Measurements from ENCODE around the gene RGS3.
"Not testable (repeated sequence)": the region's sequence is repeated elsewhere in the genome, so short reads cannot be mapped to it uniquely, and the experiment has no call there.

The RGS3 gene

DNA sequence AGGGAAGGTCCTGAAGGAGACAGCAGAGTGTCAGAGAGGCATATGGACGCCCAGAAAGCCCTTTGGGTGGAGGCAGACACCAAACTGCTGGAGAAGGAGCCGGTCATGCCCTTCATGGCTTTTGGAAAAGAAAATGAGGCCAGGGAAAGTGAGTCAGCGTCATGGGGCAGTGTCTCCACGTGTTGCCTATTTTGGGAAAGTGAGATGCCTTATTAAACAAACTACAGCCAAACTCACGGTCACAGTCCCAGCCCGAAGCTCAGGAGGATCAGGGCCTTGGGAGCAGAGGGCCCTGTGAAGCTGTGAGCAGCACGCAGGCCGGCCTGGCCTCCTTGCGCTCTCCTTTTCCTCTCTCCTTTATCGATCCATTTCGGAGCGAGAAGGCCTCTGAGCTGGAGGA lies 25.0 kb downstream of the RGS3 start:
- DNase-seq (ENCODE audit: low spot score) = no peak

DNA sequence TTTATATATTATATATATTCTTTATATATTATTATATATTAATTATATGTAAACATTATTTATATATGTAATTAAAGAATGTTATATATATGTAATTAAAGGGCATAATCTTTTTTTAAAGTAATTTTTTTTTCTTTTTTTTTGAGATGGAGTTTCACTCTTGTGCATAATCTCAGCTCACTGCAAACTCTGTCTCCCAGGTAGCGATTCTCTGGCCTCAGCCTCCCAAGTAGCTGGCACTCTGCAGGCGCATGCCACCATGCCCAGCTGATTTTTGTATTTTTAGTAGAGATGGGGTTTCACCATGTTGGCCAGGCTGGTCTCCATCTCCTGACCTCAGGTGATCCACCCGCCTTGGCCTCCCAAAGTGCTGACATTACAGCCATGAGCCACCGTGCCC lies 27.6 kb downstream of the RGS3 start:
- not testable (repeated sequence) for DNase-seq (ENCODE audit: low spot score)

DNA sequence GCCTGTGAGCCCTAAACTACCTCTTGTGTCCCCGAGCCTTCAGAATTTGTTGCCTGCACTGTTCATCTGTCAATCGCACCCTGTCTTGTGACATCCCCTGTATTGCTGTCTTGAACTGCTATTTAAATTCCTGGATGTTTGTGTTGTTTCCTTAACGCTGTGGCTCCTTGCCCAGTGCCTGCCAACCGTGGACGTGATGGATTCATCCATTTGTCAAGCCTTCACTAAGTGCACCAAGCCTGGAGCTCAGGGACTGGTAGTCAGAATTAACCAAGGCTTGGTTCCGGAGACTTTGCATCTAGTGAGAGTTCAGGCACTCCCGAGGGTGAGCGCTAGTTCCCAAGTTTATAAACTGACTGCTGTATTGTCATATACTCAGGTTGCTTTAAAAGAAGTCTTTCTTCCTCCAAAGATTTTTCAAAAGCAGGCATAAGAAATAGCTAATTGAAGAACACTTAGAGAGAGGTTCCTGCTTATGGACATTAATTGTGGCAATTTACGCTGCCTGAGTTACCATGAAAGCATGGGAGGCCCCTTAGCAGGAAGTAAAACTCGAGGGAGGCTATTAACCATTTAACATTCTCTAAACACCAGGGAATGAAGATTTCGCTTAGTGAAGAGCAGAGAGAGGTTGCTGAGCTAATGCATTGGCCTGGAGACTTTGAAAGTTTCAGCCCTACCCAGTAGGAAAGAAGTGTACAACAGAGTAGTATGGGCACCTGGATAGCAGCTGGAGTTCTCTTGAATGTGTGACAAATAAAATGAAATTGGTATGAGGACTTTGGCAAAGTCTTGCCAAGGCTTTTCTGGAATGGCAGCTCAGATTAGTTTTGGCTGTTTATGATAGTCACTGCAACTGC lies 29.0 kb downstream of the RGS3 start:
- no peak for DNase-seq (ENCODE audit: low spot score)

GRCh38 chr9:113493203-113493520 lies 29.6 kb downstream of the RGS3 start:
- DNase-seq (ENCODE audit: low spot score) = no peak

GRCh38 chr9:113495526-113495925 lies 32.0 kb downstream of the RGS3 start:
- no peak for DNase-seq (ENCODE audit: low spot score)

- DNase-seq (ENCODE audit: low spot score) = no peak
Observed at GRCh38 chr9:113497051-113497450, 33.5 kb downstream of the RGS3 start.

DNA sequence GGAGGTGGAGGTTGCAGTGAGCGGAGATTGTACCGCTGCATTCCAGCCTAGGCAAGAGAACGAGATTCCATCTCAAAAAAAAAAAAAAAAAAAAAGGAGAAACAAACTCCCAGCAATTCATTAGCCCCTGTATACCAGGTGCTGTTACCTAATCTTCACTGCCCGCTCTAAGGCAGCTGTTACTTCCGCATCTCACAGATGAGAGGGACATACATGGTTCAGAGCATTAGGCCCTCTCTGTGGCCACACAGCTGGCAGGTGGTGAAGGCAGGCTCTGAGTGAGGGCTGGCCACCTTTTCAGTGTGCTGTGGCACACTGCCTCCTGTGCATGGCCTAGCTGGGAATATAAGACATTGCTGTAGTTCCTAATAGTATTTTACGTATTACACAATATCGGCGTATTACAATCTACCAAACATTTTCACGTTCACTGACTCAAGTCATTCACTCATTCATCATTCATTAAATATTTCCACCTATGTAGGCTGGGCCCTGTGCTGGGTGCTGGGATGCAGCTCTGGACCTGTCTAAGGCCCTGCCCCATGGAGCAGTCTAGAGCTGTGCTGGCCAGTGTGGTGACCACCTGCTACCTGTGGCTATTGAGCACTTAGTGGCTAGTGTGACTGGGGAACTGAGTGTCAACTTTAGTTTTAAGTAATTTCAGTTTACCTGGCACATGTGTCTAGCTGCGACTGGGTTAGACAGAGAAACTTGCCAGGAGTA lies 35.8 kb downstream of the RGS3 start:
- no peak for DNase-seq (ENCODE audit: low spot score)

GRCh38 chr9:113499876-113500497 lies 36.5 kb downstream of the RGS3 start:
- no peak for DNase-seq (ENCODE audit: low spot score)

- DNase-seq (ENCODE audit: low spot score) = no peak
Observed at GRCh38 chr9:113501129-113501686, 37.7 kb downstream of the RGS3 start.

DNA sequence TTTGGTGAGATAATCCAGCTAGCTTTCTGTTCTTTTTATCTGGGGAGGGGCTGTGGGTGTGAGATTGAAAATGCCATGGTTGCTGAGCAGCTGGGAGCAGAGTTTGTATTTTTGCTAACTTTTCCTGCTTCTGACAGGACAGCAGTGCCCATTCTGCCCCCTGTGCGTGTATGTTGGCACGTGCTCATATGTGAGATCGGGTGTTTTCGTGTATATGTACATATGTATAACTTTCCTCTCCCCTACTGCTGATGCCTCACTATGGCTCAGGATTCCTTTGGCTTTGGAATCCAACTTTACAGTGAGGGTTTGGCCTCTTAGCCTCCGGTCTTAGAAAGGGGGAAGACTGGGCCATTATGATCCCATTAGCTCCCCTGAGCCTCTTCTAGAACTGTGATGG lies 38.3 kb downstream of the RGS3 start:
- DNase-seq (ENCODE audit: low spot score) = no peak

GRCh38 chr9:113502427-113503034 lies 39.0 kb downstream of the RGS3 start:
- DNase-seq (ENCODE audit: low spot score) = no peak

DNA sequence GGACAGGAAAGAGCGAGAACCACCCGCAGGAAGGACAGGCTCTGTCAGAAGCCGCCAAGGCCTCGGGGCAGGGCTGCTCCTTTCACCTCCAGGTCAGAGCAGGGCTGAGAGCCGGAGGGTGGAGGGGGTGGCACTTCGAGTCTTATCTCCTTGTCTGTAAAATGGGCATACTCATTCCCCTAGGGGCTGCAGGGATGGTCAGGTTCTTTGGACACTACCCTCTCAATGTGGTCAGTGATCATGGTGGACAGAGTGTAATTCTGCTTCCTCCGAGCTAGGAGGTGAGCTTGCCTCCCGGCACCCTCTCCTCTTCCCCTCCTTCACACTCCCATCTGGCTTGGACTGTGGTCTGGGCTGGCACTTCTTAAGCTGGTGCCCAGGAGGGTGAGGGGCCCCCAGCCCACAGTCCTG lies 39.6 kb downstream of the RGS3 start:
- no peak for DNase-seq (ENCODE audit: low spot score)

DNA sequence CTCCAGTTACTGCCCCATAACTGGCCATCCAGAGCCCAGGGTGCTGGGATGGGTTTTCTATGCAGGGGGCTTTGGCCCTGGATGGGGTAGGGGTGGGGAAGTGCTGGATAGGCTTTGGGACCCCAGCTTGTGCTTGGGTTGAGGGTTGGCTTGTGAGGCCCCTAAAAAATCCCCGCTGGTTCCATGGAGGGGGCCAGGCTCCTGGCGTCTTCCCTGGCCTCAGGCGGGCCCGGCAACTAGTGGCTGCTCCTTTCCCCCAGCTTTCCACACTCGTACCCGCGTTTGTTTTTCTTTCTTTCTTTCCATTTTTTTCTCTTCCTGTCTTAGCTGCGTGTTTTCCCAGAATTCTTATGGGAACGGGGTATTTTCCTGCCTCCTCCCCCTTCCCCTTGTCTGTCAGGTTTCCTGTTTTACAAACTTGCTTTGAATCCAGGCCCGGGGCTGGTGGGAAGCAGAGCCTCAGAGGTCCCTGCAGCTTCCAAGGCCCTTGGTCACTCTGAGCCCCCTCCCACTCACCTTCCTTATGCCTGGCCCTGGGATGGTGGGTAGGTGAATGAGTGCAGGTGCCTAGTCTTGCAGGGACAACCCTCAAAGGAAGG lies 40.2 kb downstream of the RGS3 start:
- no peak for DNase-seq (ENCODE audit: low spot score)

- no peak for DNase-seq (ENCODE audit: low spot score)
Observed at GRCh38 chr9:113504725-113505590, 41.4 kb downstream of the RGS3 start.

DNA sequence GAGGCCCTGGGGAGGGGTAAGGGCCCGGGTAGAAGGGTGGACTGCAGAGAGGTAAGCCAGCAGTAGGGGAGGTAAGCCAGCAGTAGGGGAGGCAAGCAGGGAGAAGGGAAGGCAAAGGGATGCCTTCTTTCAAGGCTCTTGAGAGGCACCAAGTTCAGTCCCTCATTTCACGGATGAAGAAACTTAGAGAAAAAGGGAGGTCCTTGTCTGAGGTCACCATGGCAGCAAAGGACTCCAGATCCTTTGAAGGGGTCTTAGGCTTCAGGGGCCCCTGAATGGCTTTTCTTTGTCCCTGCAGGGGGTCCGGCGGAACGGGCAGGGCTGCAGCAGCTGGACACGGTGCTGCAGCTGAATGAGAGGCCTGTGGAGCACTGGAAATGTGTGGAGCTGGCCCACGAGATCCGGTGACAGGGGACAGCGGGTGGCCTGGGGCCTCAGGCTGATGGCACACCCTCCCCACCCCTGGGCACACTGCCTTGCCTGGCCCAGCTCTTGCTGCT lies 42.6 kb downstream of the RGS3 start:
- no peak for DNase-seq (ENCODE audit: low spot score)

DNA sequence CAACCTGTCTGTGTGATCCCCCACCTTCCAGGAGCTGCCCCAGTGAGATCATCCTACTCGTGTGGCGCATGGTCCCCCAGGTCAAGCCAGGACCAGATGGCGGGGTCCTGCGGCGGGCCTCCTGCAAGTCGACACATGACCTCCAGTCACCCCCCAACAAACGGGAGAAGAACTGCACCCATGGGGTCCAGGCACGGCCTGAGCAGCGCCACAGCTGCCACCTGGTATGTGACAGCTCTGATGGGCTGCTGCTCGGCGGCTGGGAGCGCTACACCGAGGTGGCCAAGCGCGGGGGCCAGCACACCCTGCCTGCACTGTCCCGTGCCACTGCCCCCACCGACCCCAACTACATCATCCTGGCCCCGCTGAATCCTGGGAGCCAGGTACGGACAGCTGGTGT lies 43.7 kb downstream of the RGS3 start:
- no peak for DNase-seq (ENCODE audit: low spot score)

- DNase-seq (ENCODE audit: low spot score) = no peak
Observed at GRCh38 chr9:113508111-113508749, 44.7 kb downstream of the RGS3 start.

GRCh38 chr9:113509463-113509862 lies 45.9 kb downstream of the RGS3 start:
- DNase-seq (ENCODE audit: low spot score) = no peak

DNA sequence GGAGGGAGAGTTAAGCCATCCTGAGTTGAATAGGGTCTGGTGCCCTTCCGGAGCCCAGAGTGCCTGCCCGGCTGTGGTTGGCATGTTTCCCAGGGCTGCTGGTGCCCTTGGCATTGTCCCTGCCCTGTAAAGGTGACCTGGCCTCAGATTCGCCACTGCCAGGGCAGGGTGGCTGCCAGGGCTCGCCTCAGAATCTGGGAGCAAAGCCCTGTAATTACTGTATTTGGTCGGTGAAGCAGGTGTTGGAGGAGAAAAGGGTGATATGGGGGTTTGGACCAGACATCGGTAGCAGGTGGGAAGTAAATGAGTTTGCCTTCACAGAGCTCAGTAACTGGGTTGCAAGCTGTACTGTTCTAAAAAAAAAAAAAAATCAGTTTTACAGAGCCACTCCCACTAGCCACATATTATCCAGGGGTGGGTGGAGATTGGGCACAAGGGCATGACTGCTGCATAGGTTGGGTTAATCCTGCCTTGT lies 47.6 kb downstream of the RGS3 start:
- DNase-seq (ENCODE audit: low spot score) = no peak

Measured in pons (tissue), 1 donor.